ENCODE results near the gene HSPA12A.

GRCh38 chr10:116741391-116742351, 695 bp downstream of the HSPA12A start:
- TF ChIP-seq, protein P1, sequence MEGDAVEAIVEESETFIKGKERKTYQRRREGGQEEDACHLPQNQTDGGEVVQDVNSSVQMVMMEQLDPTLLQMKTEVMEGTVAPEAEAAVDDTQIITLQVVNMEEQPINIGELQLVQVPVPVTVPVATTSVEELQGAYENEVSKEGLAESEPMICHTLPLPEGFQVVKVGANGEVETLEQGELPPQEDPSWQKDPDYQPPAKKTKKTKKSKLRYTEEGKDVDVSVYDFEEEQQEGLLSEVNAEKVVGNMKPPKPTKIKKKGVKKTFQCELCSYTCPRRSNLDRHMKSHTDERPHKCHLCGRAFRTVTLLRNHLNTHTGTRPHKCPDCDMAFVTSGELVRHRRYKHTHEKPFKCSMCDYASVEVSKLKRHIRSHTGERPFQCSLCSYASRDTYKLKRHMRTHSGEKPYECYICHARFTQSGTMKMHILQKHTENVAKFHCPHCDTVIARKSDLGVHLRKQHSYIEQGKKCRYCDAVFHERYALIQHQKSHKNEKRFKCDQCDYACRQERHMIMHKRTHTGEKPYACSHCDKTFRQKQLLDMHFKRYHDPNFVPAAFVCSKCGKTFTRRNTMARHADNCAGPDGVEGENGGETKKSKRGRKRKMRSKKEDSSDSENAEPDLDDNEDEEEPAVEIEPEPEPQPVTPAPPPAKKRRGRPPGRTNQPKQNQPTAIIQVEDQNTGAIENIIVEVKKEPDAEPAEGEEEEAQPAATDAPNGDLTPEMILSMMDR (IDR thresholded peaks at IDR 0.05), result no peak
- no peak for TF ChIP-seq POLR2A (IDR thresholded peaks at IDR 0.05)

Data from Peyer's patch (tissue), 4 donors.